Nephron progenitor cell (in vitro differentiated cells): Measurements from ENCODE around the gene GALNT7.

Source experiments
- DNase-seq: peaks from one replicate; pipeline ENCODE4 v3.0.0; 2021
- H3K27ac Mint-ChIP-seq: 2 replicates; pipeline ENCODE4 v1.8.0; 2021; ENCODE audit warnings: mild to moderate bottlenecking, moderate library complexity, mixed read lengths
- H3K27me3 Mint-ChIP-seq: 2 replicates; pipeline ENCODE4 v1.8.0; 2021; ENCODE audit warnings: mild to moderate bottlenecking, low read depth, mixed read lengths; ENCODE audit not compliant: poor library complexity
- H3K36me3 Mint-ChIP-seq: 2 replicates; pipeline ENCODE4 v1.8.0; 2021; ENCODE audit warnings: low read depth, mixed read lengths
- H3K4me1 Mint-ChIP-seq: 2 replicates; pipeline ENCODE4 v1.8.0; 2021; ENCODE audit warnings: mixed read lengths
- H3K4me3 Mint-ChIP-seq: 2 replicates; pipeline ENCODE4 v1.8.0; 2021; ENCODE audit warnings: mild to moderate bottlenecking, moderate library complexity, mixed read lengths
- H3K9me3 Mint-ChIP-seq: 2 replicates; pipeline ENCODE4 v1.8.0; 2021; ENCODE audit warnings: mild to moderate bottlenecking, moderate library complexity, mixed read lengths
- TF ChIP-seq, protein P1 (sequence below): fragments of 200-600 bp; sonication (generic); IDR thresholded peaks from 2 replicates; pipeline ENCODE4 v1.5.0; 2021; ENCODE audit warnings: antibody characterized with exemption

Gene GALNT7

GRCh38 chr4:173258866-173259265, 90.3 kb downstream of the GALNT7 start:
- Mint-ChIP-seq H3K36me3 (no peaks in the 10 kb centered on the region), H3K4me1 (peaks cover 3% of the 10 kb centered on the region), H3K9me3 (no peaks in the 10 kb centered on the region), H3K27ac (no peak overlapping the region), H3K4me3 (no peak overlapping the region), H3K27me3 (no peaks in the 10 kb centered on the region)
- no peak for DNase-seq
- TF ChIP-seq, protein P1, sequence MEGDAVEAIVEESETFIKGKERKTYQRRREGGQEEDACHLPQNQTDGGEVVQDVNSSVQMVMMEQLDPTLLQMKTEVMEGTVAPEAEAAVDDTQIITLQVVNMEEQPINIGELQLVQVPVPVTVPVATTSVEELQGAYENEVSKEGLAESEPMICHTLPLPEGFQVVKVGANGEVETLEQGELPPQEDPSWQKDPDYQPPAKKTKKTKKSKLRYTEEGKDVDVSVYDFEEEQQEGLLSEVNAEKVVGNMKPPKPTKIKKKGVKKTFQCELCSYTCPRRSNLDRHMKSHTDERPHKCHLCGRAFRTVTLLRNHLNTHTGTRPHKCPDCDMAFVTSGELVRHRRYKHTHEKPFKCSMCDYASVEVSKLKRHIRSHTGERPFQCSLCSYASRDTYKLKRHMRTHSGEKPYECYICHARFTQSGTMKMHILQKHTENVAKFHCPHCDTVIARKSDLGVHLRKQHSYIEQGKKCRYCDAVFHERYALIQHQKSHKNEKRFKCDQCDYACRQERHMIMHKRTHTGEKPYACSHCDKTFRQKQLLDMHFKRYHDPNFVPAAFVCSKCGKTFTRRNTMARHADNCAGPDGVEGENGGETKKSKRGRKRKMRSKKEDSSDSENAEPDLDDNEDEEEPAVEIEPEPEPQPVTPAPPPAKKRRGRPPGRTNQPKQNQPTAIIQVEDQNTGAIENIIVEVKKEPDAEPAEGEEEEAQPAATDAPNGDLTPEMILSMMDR = no peak

GRCh38 chr4:173259310-173259709, 90.7 kb downstream of the GALNT7 start:
- no peak for DNase-seq
- no peak overlapping the region for H3K4me3 Mint-ChIP-seq
- H3K4me1 Mint-ChIP-seq = peaks cover 6% of the 10 kb centered on the region
- TF ChIP-seq, protein P1 = peak; percentile 10
- H3K36me3 Mint-ChIP-seq = no peaks in the 10 kb centered on the region
- H3K27me3 Mint-ChIP-seq = no peaks in the 10 kb centered on the region
- no peaks in the 10 kb centered on the region for H3K9me3 Mint-ChIP-seq
- H3K27ac Mint-ChIP-seq = no peak overlapping the region

- TF ChIP-seq, protein P1 = no peak
- Mint-ChIP-seq H3K4me3 (no peak overlapping the region), H3K27me3 (no peaks in the 10 kb centered on the region), H3K36me3 (no peaks in the 10 kb centered on the region), H3K4me1 (peaks cover 12% of the 10 kb centered on the region), H3K27ac (no peak overlapping the region), H3K9me3 (no peaks in the 10 kb centered on the region)
- no peak for DNase-seq
Observed at GRCh38 chr4:173261052-173261451, 92.4 kb downstream of the GALNT7 start.

DNA sequence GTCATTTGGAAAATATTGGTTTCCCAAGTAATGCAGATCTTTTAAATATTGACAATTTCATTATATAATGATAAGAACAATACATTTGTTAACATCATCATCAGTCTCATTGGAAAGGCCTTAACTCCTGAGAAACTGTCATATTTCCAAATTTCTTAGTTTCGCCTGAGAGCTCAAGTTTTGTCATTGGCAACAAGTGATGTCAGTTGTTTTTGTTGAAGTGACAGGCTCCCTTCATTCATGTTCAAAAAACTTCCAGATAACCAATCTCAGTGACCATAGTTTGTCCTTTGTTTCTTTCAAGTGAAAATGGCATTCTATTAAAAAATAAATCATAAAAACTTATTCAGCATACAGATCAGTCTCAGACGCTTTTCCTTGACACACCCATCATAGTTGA, 93.8 kb downstream of the GALNT7 start:
- no peak overlapping the region for H3K4me3 Mint-ChIP-seq
- peaks cover 12% of the 10 kb centered on the region for H3K4me1 Mint-ChIP-seq
- TF ChIP-seq, protein P1 = no peak
- DNase-seq = no peak
- H3K27ac Mint-ChIP-seq = no peak overlapping the region
- H3K9me3 Mint-ChIP-seq = no peaks in the 10 kb centered on the region
- no peaks in the 10 kb centered on the region for H3K27me3 Mint-ChIP-seq
- H3K36me3 Mint-ChIP-seq = no peaks in the 10 kb centered on the region

DNA sequence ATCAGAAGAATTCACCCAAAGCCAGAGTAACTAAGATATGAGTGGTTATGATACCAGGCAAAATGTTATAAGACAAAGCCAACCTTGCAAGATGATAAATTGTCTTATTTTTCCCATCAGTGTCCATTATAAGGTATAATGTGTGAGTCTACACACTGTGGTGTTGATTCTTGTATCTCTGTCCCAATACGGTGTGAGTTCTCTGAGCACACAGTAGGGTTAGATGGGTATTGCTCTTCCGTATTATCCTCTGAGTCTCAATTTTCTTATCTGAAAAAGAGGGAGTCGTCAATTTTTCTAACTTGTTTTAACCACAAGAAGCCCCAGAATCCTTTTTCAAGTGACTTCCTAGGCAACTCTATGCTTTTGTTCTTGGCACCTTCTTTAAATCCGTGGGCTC, 95.6 kb downstream of the GALNT7 start:
- peaks cover 9% of the 10 kb centered on the region for H3K4me1 Mint-ChIP-seq
- H3K27ac Mint-ChIP-seq = peak overlapping the region; percentile 14
- H3K36me3 Mint-ChIP-seq = peaks cover 6% of the 10 kb centered on the region
- DNase-seq = no peak
- no peak overlapping the region for H3K4me3 Mint-ChIP-seq
- H3K27me3 Mint-ChIP-seq = no peaks in the 10 kb centered on the region
- H3K9me3 Mint-ChIP-seq = peaks cover 4% of the 10 kb centered on the region
- TF ChIP-seq, protein P1 = no peak

DNA sequence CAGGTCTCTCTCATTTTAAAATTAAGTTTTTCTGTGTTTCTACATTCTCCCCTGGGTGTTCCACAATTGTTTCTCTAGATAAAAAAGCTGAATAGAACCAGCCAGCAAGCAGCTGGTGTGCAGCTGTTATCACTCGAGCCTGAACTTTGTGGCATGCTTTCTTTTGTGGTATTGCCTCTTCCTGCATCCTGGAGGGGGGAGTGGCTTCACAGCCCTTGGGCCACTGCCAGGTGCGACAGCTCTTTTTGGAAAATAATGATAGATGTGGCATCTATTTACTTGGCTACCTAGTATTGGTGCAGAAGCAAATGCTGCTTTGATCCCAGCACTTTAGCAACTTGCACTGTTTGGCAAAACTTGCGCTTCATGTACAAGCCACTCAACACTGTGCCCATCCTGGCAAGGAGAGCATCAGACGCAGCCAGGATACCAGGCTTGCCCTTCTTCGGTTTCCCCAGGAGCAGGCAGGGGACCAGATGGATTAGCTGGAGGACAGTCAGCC, 96.1 kb downstream of the GALNT7 start:
- Mint-ChIP-seq H3K27me3 (no peaks in the 10 kb centered on the region), H3K36me3 (peaks cover 6% of the 10 kb centered on the region), H3K4me3 (no peak overlapping the region), H3K9me3 (peaks cover 4% of the 10 kb centered on the region), H3K4me1 (peaks cover 9% of the 10 kb centered on the region), H3K27ac (peak overlapping the region; percentile 14)
- TF ChIP-seq, protein P1 = no peak
- DNase-seq = no peak
